ENCODE data around the gene NPPA.

- TF ChIP-seq, protein P1, sequence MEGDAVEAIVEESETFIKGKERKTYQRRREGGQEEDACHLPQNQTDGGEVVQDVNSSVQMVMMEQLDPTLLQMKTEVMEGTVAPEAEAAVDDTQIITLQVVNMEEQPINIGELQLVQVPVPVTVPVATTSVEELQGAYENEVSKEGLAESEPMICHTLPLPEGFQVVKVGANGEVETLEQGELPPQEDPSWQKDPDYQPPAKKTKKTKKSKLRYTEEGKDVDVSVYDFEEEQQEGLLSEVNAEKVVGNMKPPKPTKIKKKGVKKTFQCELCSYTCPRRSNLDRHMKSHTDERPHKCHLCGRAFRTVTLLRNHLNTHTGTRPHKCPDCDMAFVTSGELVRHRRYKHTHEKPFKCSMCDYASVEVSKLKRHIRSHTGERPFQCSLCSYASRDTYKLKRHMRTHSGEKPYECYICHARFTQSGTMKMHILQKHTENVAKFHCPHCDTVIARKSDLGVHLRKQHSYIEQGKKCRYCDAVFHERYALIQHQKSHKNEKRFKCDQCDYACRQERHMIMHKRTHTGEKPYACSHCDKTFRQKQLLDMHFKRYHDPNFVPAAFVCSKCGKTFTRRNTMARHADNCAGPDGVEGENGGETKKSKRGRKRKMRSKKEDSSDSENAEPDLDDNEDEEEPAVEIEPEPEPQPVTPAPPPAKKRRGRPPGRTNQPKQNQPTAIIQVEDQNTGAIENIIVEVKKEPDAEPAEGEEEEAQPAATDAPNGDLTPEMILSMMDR (conservative IDR thresholded peaks at IDR 0.05): no peak
- TF ChIP-seq EZH2 (IDR thresholded peaks at IDR 0.05; ENCODE audit: low read depth): no peak
Measured at GRCh38 chr1:11858968-11859871, 11.6 kb upstream of the NPPA start.
